SK-N-SH (cell line): ENCODE measurements around the gene SRD5A1. TPM values are rescaled to one million over a fixed set of nuclear protein-coding genes. Genes with fewer than 3 reads are reported as not detected.

Source experiments
- CTCF ChIA-PET: fragments of 300-600, 350-600 bp; formaldehyde crosslinking; extraction: SDS; loops from one replicate; lab custom pipeline; 2021; lab: Yijun Ruan, JAX
- POLR2A ChIA-PET: fragments of 350-600 bp; sonication (Branson Sonifier 250); formaldehyde crosslinking; extraction: SDS; loops from one replicate; lab custom pipeline; 2020; ENCODE audit warnings: antibody characterized with exemption, inconsistent platforms; lab: Yijun Ruan, JAX
- DNase-seq: peaks from one replicate; pipeline ENCODE4 v3.0.0; 2012
- H2AFZ ChIP-seq: fragments of 200-600 bp; sonication (generic); 2 replicates; pipeline ENCODE4 v1.8.1; 2016; ENCODE audit warnings: antibody characterized with exemption, mild to moderate bottlenecking, low read depth
- H3F3A ChIP-seq: fragments of 200-600 bp; sonication (generic); replicated peaks from 2 replicates; pipeline ENCODE3; 2016; ENCODE audit warnings: antibody characterized with exemption, mild to moderate bottlenecking; ENCODE audit not compliant: insufficient read depth
- H3K27ac ChIP-seq, 2 experiments: fragments of 200-500 bp in 1 of 2; fragments of 200-600 bp in 1 of 2; sonication (Bioruptor generic) in 1 of 2; sonication (generic), shearing (Covaris generic) in 1 of 2; 2 replicates each; pipeline versions ENCODE4 v1.5.1 to v1.6.1; 2014 to 2016; ENCODE audit warnings: low read depth in 2 of 2, inconsistent platforms in 1 of 2, low read length in 1 of 2, mild to moderate bottlenecking in 1 of 2, mixed read lengths in 1 of 2
- H3K27me3 ChIP-seq: fragments of 200-600 bp; sonication (generic), shearing (Covaris generic); 2 replicates; pipeline ENCODE4 v1.6.1; 2016; ENCODE audit warnings: mixed run types; ENCODE audit not compliant: insufficient read depth
- H3K36me3 ChIP-seq, 2 experiments: fragments of 200-500 bp in 1 of 2; fragments of 200-600 bp in 1 of 2; sonication (Bioruptor generic) in 1 of 2; sonication (generic) in 1 of 2; replicated peaks in 1 of 2; 2 replicates each; pipeline versions ENCODE3 to v1.5.1; 2014 to 2016; ENCODE audit warnings: low read length in 1 of 2, mild to moderate bottlenecking in 1 of 2; ENCODE audit not compliant: insufficient read depth in 2 of 2, control insufficient read depth in 1 of 2
- H3K4me1 ChIP-seq, 2 experiments: fragments of 200-500 bp in 1 of 2; fragments of 200-600 bp in 1 of 2; sonication (Bioruptor generic) in 1 of 2; sonication (generic), shearing (Covaris generic) in 1 of 2; 2 replicates each; pipeline versions ENCODE4 v1.5.1 to v1.6.1; 2014 to 2016; ENCODE audit warnings: low read depth in 1 of 2, low read length in 1 of 2, mixed run types in 1 of 2; ENCODE audit not compliant: insufficient read depth in 2 of 2, control insufficient read depth in 1 of 2
- H3K4me2 ChIP-seq: fragments of 200-600 bp; sonication (generic), shearing (Covaris generic); 2 replicates; pipeline ENCODE4 v1.6.1; 2017; ENCODE audit warnings: mixed run types
- H3K4me3 ChIP-seq, 2 experiments: fragments of 200-500 bp in 1 of 2; fragments of 200-600 bp in 1 of 2; sonication (Bioruptor generic) in 1 of 2; sonication (generic), shearing (Covaris generic) in 1 of 2; 2 replicates each; pipeline versions ENCODE4 v1.5.1 to v1.8.1; 2014 to 2016; ENCODE audit warnings: low read depth in 2 of 2, inconsistent platforms in 1 of 2, low read length in 1 of 2, mild to moderate bottlenecking in 1 of 2, mixed read lengths in 1 of 2, moderate library complexity in 1 of 2
- H3K79me2 ChIP-seq: fragments of 200-600 bp; sonication (generic); 2 replicates; pipeline ENCODE4 v1.8.1; 2017; ENCODE audit warnings: mild to moderate bottlenecking; ENCODE audit not compliant: insufficient read depth
- H3K9ac ChIP-seq: fragments of 200-600 bp; sonication (generic); 2 replicates; pipeline ENCODE4 v1.6.1; 2017; ENCODE audit warnings: mixed run types
- H3K9me2 ChIP-seq: fragments of 200-600 bp; sonication (generic); 2 replicates; pipeline ENCODE4 v1.6.1; 2017; ENCODE audit warnings: mixed run types
- H3K9me3 ChIP-seq: fragments of 200-600 bp; sonication (generic); 2 replicates; pipeline ENCODE4 v1.6.1; 2017; ENCODE audit warnings: mixed run types, mild to moderate bottlenecking, moderate library complexity
- H4K20me1 ChIP-seq: fragments of 200-600 bp; sonication (generic); 2 replicates; pipeline ENCODE4 v1.6.1; 2017; ENCODE audit warnings: mild to moderate bottlenecking, mixed run types; ENCODE audit not compliant: insufficient read depth
- CTCF ChIP-seq: fragments of 200-600 bp; sonication (generic); IDR thresholded peaks from 2 replicates; pipeline ENCODE4 v1.6.1; 2017; ENCODE audit warnings: antibody characterized with exemption, mild to moderate bottlenecking, moderate library complexity
- EP300 ChIP-seq, 2 experiments: IDR thresholded peaks; 2 replicates each; pipeline versions ENCODE4 v1.4.0 to v1.6.1; 2012; ENCODE audit warnings: borderline replicate concordance in 1 of 2, low read depth in 1 of 2, low read length in 1 of 2
- FOXM1 ChIP-seq: IDR thresholded peaks from 2 replicates; pipeline ENCODE4 v1.4.0; 2012; ENCODE audit warnings: low read depth, mild to moderate bottlenecking
- GABPA ChIP-seq: IDR thresholded peaks from 2 replicates; pipeline ENCODE4 v1.4.0; 2012; ENCODE audit warnings: low read depth, mild to moderate bottlenecking
- IRF3 ChIP-seq: fragments of 150-350 bp; IDR thresholded peaks from 2 replicates; pipeline ENCODE4 v1.6.1; 2016; ENCODE audit warnings: mild to moderate bottlenecking, low read depth, low read length
- MEF2A ChIP-seq: IDR thresholded peaks from 2 replicates; pipeline ENCODE4 v1.4.0; 2012; ENCODE audit warnings: low read depth, borderline replicate concordance
- MXI1 ChIP-seq: IDR thresholded peaks from 2 replicates; pipeline ENCODE4 v1.6.1; 2012; ENCODE audit warnings: mild to moderate bottlenecking, low read depth, low read length, improper control_type of control experiment
- NFIC ChIP-seq: IDR thresholded peaks from 2 replicates; pipeline ENCODE4 v1.4.0; 2012; ENCODE audit warnings: borderline replicate concordance
- NRF1 ChIP-seq: IDR thresholded peaks from 2 replicates; pipeline ENCODE4 v1.6.1; 2012; ENCODE audit warnings: low read depth, mild to moderate bottlenecking, low read length
- RAD21 ChIP-seq: IDR thresholded peaks from 2 replicates; pipeline ENCODE4 v1.6.1; 2012; ENCODE audit warnings: mild to moderate bottlenecking, low read length
- RFX5 ChIP-seq: IDR thresholded peaks from 2 replicates; pipeline ENCODE4 v1.6.1; 2012; ENCODE audit warnings: mild to moderate bottlenecking, improper control_type of control experiment, low read length
- RXRA ChIP-seq: IDR thresholded peaks from 2 replicates; pipeline ENCODE4 v1.4.0; 2012; ENCODE audit warnings: low read depth, mild to moderate bottlenecking, borderline replicate concordance
- SMC3 ChIP-seq: IDR thresholded peaks from 2 replicates; pipeline ENCODE4 v1.6.1; 2012; ENCODE audit warnings: low read depth, low read length, improper control_type of control experiment
- TAF1 ChIP-seq: IDR thresholded peaks from 2 replicates; pipeline ENCODE4 v1.6.1; 2012; ENCODE audit warnings: low read depth, mild to moderate bottlenecking, low read length, moderate library complexity, borderline replicate concordance
- TCF12 ChIP-seq: IDR thresholded peaks from 2 replicates; pipeline ENCODE4 v1.4.0; 2012
- TEAD4 ChIP-seq: IDR thresholded peaks from 2 replicates; pipeline ENCODE4 v1.4.0; 2012; ENCODE audit warnings: mild to moderate bottlenecking, borderline replicate concordance; ENCODE audit not compliant: insufficient read depth
- USF1 ChIP-seq: IDR thresholded peaks from 2 replicates; pipeline ENCODE4 v1.4.0; 2012; ENCODE audit warnings: low read depth, borderline replicate concordance
- USF2 ChIP-seq: fragments of 150-350 bp; IDR thresholded peaks from 2 replicates; pipeline ENCODE4 v1.6.1; 2017; ENCODE audit warnings: antibody characterized with exemption, low read length, low read depth, borderline replicate concordance
- YY1 ChIP-seq: IDR thresholded peaks from 2 replicates; pipeline ENCODE4 v1.4.0; 2012; ENCODE audit warnings: low read depth, mild to moderate bottlenecking
- WGBS: methylation state at CpG from one replicate; pipeline ENCODE4 v1.1.6; 2017; ENCODE audit warnings: low lambda C conversion rate; 5-methylcytosine and 5-hydroxymethylcytosine counted together
- polyA plus RNA-seq, 3 experiments: library from polyadenylated mRNA; depleted of rRNA; stranded (reverse); fragments of >200 nt; gene quantifications; 2 replicates each; pipeline ENCODE4 v1.2.3, GENCODE V29; 2012

SRD5A1 gene
- polyA plus RNA-seq, 1 of the 3 experiments (the other 2 are of a cell fraction), result 24.0 TPM

- Histone ChIP-seq H3K9me3 (no peaks in the 10 kb centered on the region), H3K9me2 (no peaks in the 10 kb centered on the region), H3K27me3 (no peaks in the 10 kb centered on the region), H3K79me2 (peaks cover 73% of the 10 kb centered on the region), H3K4me2 (no peak overlapping the region), H3K27ac (no peak overlapping the region), H3K4me3 (no peak overlapping the region), H3K4me1 (no peaks in the 10 kb centered on the region), H4K20me1 (peaks cover 63% of the 10 kb centered on the region), H3K9ac (no peak overlapping the region), H3F3A (no peaks in the 10 kb centered on the region), H2AFZ (no peak overlapping the region), H3K36me3 (peaks cover 70 to 89% of the 10 kb centered on the region in 2 experiments)
- ChIA-PET POLR2A (no interaction called here), CTCF (interaction anchor here (0.6 to 1.2 kb wide), 2 partner anchors 37 to 1142 kb away, joined by 3 to 4 read pairs; no protein-coding TSS in a partner anchor)
- no peak for DNase-seq
- TF ChIP-seq NFIC, result no peak
- TF ChIP-seq YY1, result no peak
- TF ChIP-seq FOXM1, result no peak
- TF ChIP-seq RAD21, result no peak
- TF ChIP-seq EP300 (IDR thresholded peaks at IDR 0.05; ENCODE audit: borderline replicate concordance in 1 of 2, low read depth in 1 of 2, low read length in 1 of 2), result no peak
- TF ChIP-seq TCF12, result no peak
- TF ChIP-seq TEAD4, result no peak
- TF ChIP-seq RXRA, result no peak
- TF ChIP-seq CTCF, result no peak
- TF ChIP-seq TAF1, result no peak
- no peak for TF ChIP-seq IRF3
- TF ChIP-seq RFX5, result no peak
- WGBS, result 92% methylated on average over 20 of the region's 20 CpGs
These were observed 21.6 kb upstream of the SRD5A1 start for GRCh38 chr5:6611334-6612256.

- Histone ChIP-seq H3K9me3 (no peaks in the 10 kb centered on the region), H3K36me3 (peaks cover 64 to 91% of the 10 kb centered on the region in 2 experiments), H3K27me3 (no peaks in the 10 kb centered on the region), H3K4me2 (no peak overlapping the region), H3K4me1 (no peaks in the 10 kb centered on the region), H4K20me1 (peaks cover 56% of the 10 kb centered on the region), H2AFZ (no peak overlapping the region), H3K27ac (no peak overlapping the region), H3K79me2 (peaks cover 85% of the 10 kb centered on the region), H3F3A (peaks cover 14% of the 10 kb centered on the region), H3K9me2 (no peaks in the 10 kb centered on the region), H3K4me3 (no peak overlapping the region), H3K9ac (no peak overlapping the region)
- CTCF ChIA-PET, result no interaction called here
- DNase-seq, result no peak
- POLR2A ChIA-PET, result no interaction called here
- 90% methylated on average over 8 of the region's 8 CpGs for whole genome bisulfite sequencing
- TF ChIP-seq RFX5, result no peak
- no peak for TF ChIP-seq EP300 (IDR thresholded peaks at IDR 0.05; ENCODE audit: borderline replicate concordance in 1 of 2, low read depth in 1 of 2, low read length in 1 of 2)
- TF ChIP-seq MXI1, result no peak
- no peak for TF ChIP-seq USF2
- TF ChIP-seq GABPA, result no peak
- no peak for TF ChIP-seq NRF1
- TF ChIP-seq MEF2A, result no peak
- no peak for TF ChIP-seq SMC3
- no peak for TF ChIP-seq USF1
- TF ChIP-seq RXRA, result no peak
These were observed 18.0 kb upstream of the SRD5A1 start for GRCh38 chr5:6615034-6615815.
